ENCODE results near the gene ABITRAM.

GRCh38 chr9:108973895-108974294 is 39.7 kb downstream of the ABITRAM start:
- TF ChIP-seq YY1 (IDR thresholded peaks at IDR 0.05; ENCODE audit: insufficient read depth, insufficient read length) (no peak), ZNF274 (IDR thresholded peaks at IDR 0.05; ENCODE audit: low read depth, low read length) (no peak), SUZ12 (IDR thresholded peaks at IDR 0.05; ENCODE audit: extremely low read depth, insufficient read depth, insufficient read length) (no peak)

Data from NT2/D1 (cell line).